ENCODE data around the gene UPF2. TPM values are rescaled to one million over a fixed set of nuclear protein-coding genes. Genes with fewer than 3 reads are reported as not detected.

Gene UPF2
- total RNA-seq, 4 donors from 2014 or later: 22.8 to 36.3 (median 26.6) TPM

GRCh38 chr10:11919271-11919670, 123.3 kb downstream of the UPF2 start:
- Histone ChIP-seq H3K27me3 (no peaks in the 10 kb centered on the region), H3K4me1 (peaks cover 5 to 13% of the 10 kb centered on the region in 2 donors), H3K36me3 (peaks cover 12 to 18% of the 10 kb centered on the region in 2 donors), H3K9me3 (no peaks in the 10 kb centered on the region), H3K4me3 (replicated peaks in 1 of 3) (no peak overlapping the region), H3K27ac (no peak overlapping the region)
- intact Hi-C loops (cut with DNase I): no loop called here
- no peak for DNase-seq
- 85 to 93% methylated on average over 7 of the region's 7 CpGs for WGBS, 2 donors
- TF ChIP-seq, protein P1, sequence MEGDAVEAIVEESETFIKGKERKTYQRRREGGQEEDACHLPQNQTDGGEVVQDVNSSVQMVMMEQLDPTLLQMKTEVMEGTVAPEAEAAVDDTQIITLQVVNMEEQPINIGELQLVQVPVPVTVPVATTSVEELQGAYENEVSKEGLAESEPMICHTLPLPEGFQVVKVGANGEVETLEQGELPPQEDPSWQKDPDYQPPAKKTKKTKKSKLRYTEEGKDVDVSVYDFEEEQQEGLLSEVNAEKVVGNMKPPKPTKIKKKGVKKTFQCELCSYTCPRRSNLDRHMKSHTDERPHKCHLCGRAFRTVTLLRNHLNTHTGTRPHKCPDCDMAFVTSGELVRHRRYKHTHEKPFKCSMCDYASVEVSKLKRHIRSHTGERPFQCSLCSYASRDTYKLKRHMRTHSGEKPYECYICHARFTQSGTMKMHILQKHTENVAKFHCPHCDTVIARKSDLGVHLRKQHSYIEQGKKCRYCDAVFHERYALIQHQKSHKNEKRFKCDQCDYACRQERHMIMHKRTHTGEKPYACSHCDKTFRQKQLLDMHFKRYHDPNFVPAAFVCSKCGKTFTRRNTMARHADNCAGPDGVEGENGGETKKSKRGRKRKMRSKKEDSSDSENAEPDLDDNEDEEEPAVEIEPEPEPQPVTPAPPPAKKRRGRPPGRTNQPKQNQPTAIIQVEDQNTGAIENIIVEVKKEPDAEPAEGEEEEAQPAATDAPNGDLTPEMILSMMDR (IDR thresholded peaks at IDR 0.05): no peak
- TF ChIP-seq POLR2A (IDR thresholded peaks at IDR 0.05): no peak

- WGBS, 2 donors: 76 to 81% methylated on average over 8 of the region's 8 CpGs
- Histone ChIP-seq H3K27me3 (no peaks in the 10 kb centered on the region), H3K4me3 (replicated peaks in 1 of 3) (no peak overlapping the region), H3K9me3 (no peaks in the 10 kb centered on the region), H3K27ac (no peak overlapping the region), H3K36me3 (peaks cover 12 to 18% of the 10 kb centered on the region in 2 donors), H3K4me1 (peaks cover 5 to 12% of the 10 kb centered on the region in 2 donors)
- intact Hi-C loops (cut with DNase I): no loop called here
- TF ChIP-seq POLR2A (IDR thresholded peaks at IDR 0.05): no peak
- TF ChIP-seq, protein P1 (IDR thresholded peaks at IDR 0.05): no peak
- DNase-seq: no peak
Observed at GRCh38 chr10:11918384-11918783, 124.2 kb downstream of the UPF2 start.

DNA sequence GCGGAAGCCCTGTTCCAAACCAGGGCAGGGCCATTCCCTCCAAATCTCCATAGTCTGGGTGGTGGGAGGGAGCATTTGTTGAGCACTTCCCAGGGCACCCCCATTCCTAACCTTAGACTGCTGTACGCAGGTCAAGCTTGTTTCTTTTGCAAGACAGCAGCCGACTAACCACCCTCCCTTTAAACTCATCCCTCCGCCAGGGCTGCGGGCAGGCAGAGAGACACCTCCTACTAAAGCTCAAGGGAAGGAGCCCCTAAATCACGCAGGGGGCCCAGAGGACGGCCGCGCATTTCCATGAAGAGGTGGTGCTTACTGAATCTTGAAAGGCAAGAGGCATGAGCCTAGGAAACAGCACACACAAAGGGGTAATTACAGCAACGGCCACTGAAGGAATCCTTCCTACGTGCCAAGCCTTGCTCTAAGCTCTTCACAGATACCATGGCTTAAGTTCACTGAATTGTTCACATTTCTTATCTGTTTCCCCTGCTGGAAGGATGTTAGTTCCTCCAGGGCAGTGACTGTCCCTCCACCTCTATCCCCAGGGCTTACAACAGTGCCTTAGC, 129.4 kb downstream of the UPF2 start:
- no peaks in the 10 kb centered on the region for H3K36me3 ChIP-seq
- TF ChIP-seq, protein P1 (IDR thresholded peaks at IDR 0.05): no peak
- TF ChIP-seq POLR2A (IDR thresholded peaks at IDR 0.05): no peak
- WGBS, 2 donors: 47 to 49% methylated on average over 6 to 11 of the region's 11 CpGs
- H3K9me3 ChIP-seq: no peaks in the 10 kb centered on the region
- H3K4me3 ChIP-seq (replicated peaks in 1 of 3): no peak overlapping the region
- intact Hi-C loops (cut with DNase I): no loop called here
- no peaks in the 10 kb centered on the region for H3K27me3 ChIP-seq
- H3K27ac ChIP-seq: no peak overlapping the region
- no peak for DNase-seq
- H3K4me1 ChIP-seq: peaks cover 5 to 15% of the 10 kb centered on the region in 2 donors

DNA sequence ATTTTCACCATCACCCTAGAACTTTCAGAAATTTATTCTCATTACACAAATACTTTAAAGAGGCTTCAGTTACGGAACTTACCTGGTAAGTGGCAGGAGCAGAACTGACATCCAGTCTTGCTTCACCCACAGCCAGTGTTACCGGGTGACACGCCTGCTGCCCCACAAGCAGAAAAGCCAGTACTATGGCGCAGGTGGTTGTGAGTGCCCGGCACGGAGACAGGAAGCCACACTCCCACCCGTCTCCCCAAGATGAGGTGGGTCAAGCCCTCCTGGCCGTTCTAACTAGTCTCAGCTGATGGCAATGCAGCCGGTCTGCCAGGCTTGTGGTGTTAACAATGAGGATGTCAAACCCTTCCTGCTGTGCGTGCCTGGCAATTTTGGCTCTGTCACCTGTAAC, 132.5 kb downstream of the UPF2 start:
- H3K27me3 ChIP-seq: no peaks in the 10 kb centered on the region
- H3K9me3 ChIP-seq: no peaks in the 10 kb centered on the region
- intact Hi-C loops (cut with DNase I): no loop called here
- H3K4me3 ChIP-seq (replicated peaks in 1 of 3): no peak overlapping the region
- 90 to 94% methylated on average over 10 of the region's 10 CpGs for WGBS, 2 donors
- H3K36me3 ChIP-seq: no peaks in the 10 kb centered on the region
- peaks cover 0 to 4% of the 10 kb centered on the region in 2 donors for H3K4me1 ChIP-seq
- H3K27ac ChIP-seq: no peak overlapping the region
- no peak for DNase-seq
- TF ChIP-seq, protein P1 (IDR thresholded peaks at IDR 0.05): no peak
- no peak for TF ChIP-seq POLR2A (IDR thresholded peaks at IDR 0.05)

DNA sequence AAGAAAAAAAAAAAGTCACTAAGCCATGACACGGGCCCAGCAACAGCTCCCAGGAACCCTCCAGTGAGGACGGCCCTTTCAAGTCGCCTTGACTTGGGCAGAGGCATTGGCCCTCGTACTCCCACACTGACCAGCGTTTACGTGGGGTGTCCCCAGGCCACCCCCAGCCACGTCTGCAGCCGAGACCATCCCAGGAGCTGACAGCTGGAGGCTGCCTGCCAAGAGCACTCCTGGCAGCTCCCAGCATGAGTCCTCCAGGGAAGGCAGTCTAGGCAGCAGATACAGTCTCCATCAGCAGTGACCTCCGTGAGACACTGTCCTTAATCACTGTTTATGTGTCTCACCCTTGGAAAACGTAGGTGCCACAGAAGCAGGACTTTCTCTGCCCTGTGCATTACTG, 133.0 kb downstream of the UPF2 start:
- H3K27me3 ChIP-seq: no peaks in the 10 kb centered on the region
- peaks cover 0 to 4% of the 10 kb centered on the region in 2 donors for H3K4me1 ChIP-seq
- no peak overlapping the region for H3K27ac ChIP-seq
- no peaks in the 10 kb centered on the region for H3K9me3 ChIP-seq
- intact Hi-C loops (cut with DNase I): no loop called here
- WGBS, 2 donors: 63 to 76% methylated on average over 3 to 6 of the region's 10 CpGs
- H3K36me3 ChIP-seq: no peaks in the 10 kb centered on the region
- no peak overlapping the region for H3K4me3 ChIP-seq (replicated peaks in 1 of 3)
- no peak for DNase-seq
- TF ChIP-seq, protein P1 (IDR thresholded peaks at IDR 0.05): no peak
- no peak for TF ChIP-seq POLR2A (IDR thresholded peaks at IDR 0.05)

Data from thyroid gland (tissue), 4 donors.